ENCODE measurements around the gene B4GALT6. TPM values are rescaled to one million over a fixed set of nuclear protein-coding genes. Genes with fewer than 3 reads are reported as not detected.

The B4GALT6 gene
- total RNA-seq, 1 donor from 2014 or later = 1.8 TPM

GRCh38 chr18:31710826-31711225 lies 26.4 kb upstream of the B4GALT6 start:
- Mint-ChIP-seq H3K27me3 (ENCODE audit: insufficient read depth) (no peaks in the 10 kb centered on the region), H3K36me3 (ENCODE audit: low read depth) (no peaks in the 10 kb centered on the region), H3K4me3 (no peak overlapping the region), H3K27ac (no peak overlapping the region), H3K9me3 (no peaks in the 10 kb centered on the region), H3K4me1 (ENCODE audit: low read depth) (no peaks in the 10 kb centered on the region)
- intact Hi-C loops (cut with micrococcal nuclease) = no loop called here
- DNase-seq (ENCODE audit: low spot score) = no peak

- intact Hi-C loops (cut with micrococcal nuclease) = no loop called here
- no peaks in the 10 kb centered on the region for H3K36me3 Mint-ChIP-seq (ENCODE audit: low read depth)
- no peaks in the 10 kb centered on the region for H3K27me3 Mint-ChIP-seq (ENCODE audit: insufficient read depth)
- H3K4me3 Mint-ChIP-seq = no peak overlapping the region
- no peaks in the 10 kb centered on the region for H3K4me1 Mint-ChIP-seq (ENCODE audit: low read depth)
- DNase-seq (ENCODE audit: low spot score) = no peak
- no peaks in the 10 kb centered on the region for H3K9me3 Mint-ChIP-seq
- H3K27ac Mint-ChIP-seq = no peak overlapping the region
These were observed 23.4 kb upstream of the B4GALT6 start for GRCh38 chr18:31707815-31708214.

- DNase-seq (ENCODE audit: low spot score) = no peak
- Mint-ChIP-seq H3K27ac (no peak overlapping the region), H3K36me3 (ENCODE audit: low read depth) (no peaks in the 10 kb centered on the region), H3K4me1 (ENCODE audit: low read depth) (no peaks in the 10 kb centered on the region), H3K4me3 (no peak overlapping the region), H3K9me3 (no peaks in the 10 kb centered on the region), H3K27me3 (ENCODE audit: insufficient read depth) (no peaks in the 10 kb centered on the region)
- intact Hi-C loops (cut with micrococcal nuclease) = no loop called here
These were observed 18.1 kb upstream of the B4GALT6 start for GRCh38 chr18:31702449-31702848.

GRCh38 chr18:31701744-31702143 lies 17.4 kb upstream of the B4GALT6 start:
- intact Hi-C loops (cut with micrococcal nuclease) = no loop called here
- no peaks in the 10 kb centered on the region for H3K9me3 Mint-ChIP-seq
- H3K27ac Mint-ChIP-seq = no peak overlapping the region
- H3K27me3 Mint-ChIP-seq (ENCODE audit: insufficient read depth) = peaks cover 3% of the 10 kb centered on the region
- no peak overlapping the region for H3K4me3 Mint-ChIP-seq
- no peaks in the 10 kb centered on the region for H3K36me3 Mint-ChIP-seq (ENCODE audit: low read depth)
- DNase-seq (ENCODE audit: low spot score) = no peak
- no peaks in the 10 kb centered on the region for H3K4me1 Mint-ChIP-seq (ENCODE audit: low read depth)

- no peaks in the 10 kb centered on the region for H3K36me3 Mint-ChIP-seq (ENCODE audit: low read depth)
- no peak overlapping the region for H3K4me3 Mint-ChIP-seq
- no peaks in the 10 kb centered on the region for H3K4me1 Mint-ChIP-seq (ENCODE audit: low read depth)
- intact Hi-C loops (cut with micrococcal nuclease) = no loop called here
- no peak overlapping the region for H3K27ac Mint-ChIP-seq
- DNase-seq (ENCODE audit: low spot score) = no peak
- H3K9me3 Mint-ChIP-seq = no peaks in the 10 kb centered on the region
- H3K27me3 Mint-ChIP-seq (ENCODE audit: insufficient read depth) = peaks cover 5% of the 10 kb centered on the region
These were observed 16.6 kb upstream of the B4GALT6 start for GRCh38 chr18:31700990-31701389.

- H3K9me3 Mint-ChIP-seq = no peaks in the 10 kb centered on the region
- H3K27me3 Mint-ChIP-seq (ENCODE audit: insufficient read depth) = peaks cover 21% of the 10 kb centered on the region
- intact Hi-C loops (cut with micrococcal nuclease) = no loop called here
- H3K4me1 Mint-ChIP-seq (ENCODE audit: low read depth) = no peaks in the 10 kb centered on the region
- no peaks in the 10 kb centered on the region for H3K36me3 Mint-ChIP-seq (ENCODE audit: low read depth)
- H3K4me3 Mint-ChIP-seq = no peak overlapping the region
- DNase-seq (ENCODE audit: low spot score) = no peak
- no peak overlapping the region for H3K27ac Mint-ChIP-seq
These were observed 13.2 kb upstream of the B4GALT6 start for GRCh38 chr18:31697351-31698298.

GRCh38 chr18:31695989-31696388 lies 11.6 kb upstream of the B4GALT6 start:
- H3K27me3 Mint-ChIP-seq (ENCODE audit: insufficient read depth) = peaks cover 25% of the 10 kb centered on the region
- no peaks in the 10 kb centered on the region for H3K9me3 Mint-ChIP-seq
- no peaks in the 10 kb centered on the region for H3K4me1 Mint-ChIP-seq (ENCODE audit: low read depth)
- no peak overlapping the region for H3K27ac Mint-ChIP-seq
- no peak overlapping the region for H3K4me3 Mint-ChIP-seq
- H3K36me3 Mint-ChIP-seq (ENCODE audit: low read depth) = no peaks in the 10 kb centered on the region
- DNase-seq (ENCODE audit: low spot score) = no peak
- intact Hi-C loops (cut with micrococcal nuclease) = no loop called here

- Mint-ChIP-seq H3K4me1 (ENCODE audit: low read depth) (no peaks in the 10 kb centered on the region), H3K36me3 (ENCODE audit: low read depth) (no peaks in the 10 kb centered on the region), H3K9me3 (no peaks in the 10 kb centered on the region), H3K27ac (no peak overlapping the region), H3K27me3 (ENCODE audit: insufficient read depth) (peaks cover 28% of the 10 kb centered on the region), H3K4me3 (no peak overlapping the region)
- intact Hi-C loops (cut with micrococcal nuclease) = no loop called here
- DNase-seq (ENCODE audit: low spot score) = no peak
These were observed 9.9 kb upstream of the B4GALT6 start for GRCh38 chr18:31694297-31694696.

GRCh38 chr18:31688606-31689005 lies 4.2 kb upstream of the B4GALT6 start:
- no peak for DNase-seq (ENCODE audit: low spot score)
- Mint-ChIP-seq H3K9me3 (no peaks in the 10 kb centered on the region), H3K4me3 (no peak overlapping the region), H3K36me3 (ENCODE audit: low read depth) (no peaks in the 10 kb centered on the region), H3K27ac (no peak overlapping the region), H3K4me1 (ENCODE audit: low read depth) (peaks cover 13% of the 10 kb centered on the region), H3K27me3 (ENCODE audit: insufficient read depth) (peaks cover 38% of the 10 kb centered on the region)
- intact Hi-C loops (cut with micrococcal nuclease) = loop anchor here (10.0 kb wide), 1 partner anchor 396 kb away; no protein-coding TSS in a partner anchor

DNA sequence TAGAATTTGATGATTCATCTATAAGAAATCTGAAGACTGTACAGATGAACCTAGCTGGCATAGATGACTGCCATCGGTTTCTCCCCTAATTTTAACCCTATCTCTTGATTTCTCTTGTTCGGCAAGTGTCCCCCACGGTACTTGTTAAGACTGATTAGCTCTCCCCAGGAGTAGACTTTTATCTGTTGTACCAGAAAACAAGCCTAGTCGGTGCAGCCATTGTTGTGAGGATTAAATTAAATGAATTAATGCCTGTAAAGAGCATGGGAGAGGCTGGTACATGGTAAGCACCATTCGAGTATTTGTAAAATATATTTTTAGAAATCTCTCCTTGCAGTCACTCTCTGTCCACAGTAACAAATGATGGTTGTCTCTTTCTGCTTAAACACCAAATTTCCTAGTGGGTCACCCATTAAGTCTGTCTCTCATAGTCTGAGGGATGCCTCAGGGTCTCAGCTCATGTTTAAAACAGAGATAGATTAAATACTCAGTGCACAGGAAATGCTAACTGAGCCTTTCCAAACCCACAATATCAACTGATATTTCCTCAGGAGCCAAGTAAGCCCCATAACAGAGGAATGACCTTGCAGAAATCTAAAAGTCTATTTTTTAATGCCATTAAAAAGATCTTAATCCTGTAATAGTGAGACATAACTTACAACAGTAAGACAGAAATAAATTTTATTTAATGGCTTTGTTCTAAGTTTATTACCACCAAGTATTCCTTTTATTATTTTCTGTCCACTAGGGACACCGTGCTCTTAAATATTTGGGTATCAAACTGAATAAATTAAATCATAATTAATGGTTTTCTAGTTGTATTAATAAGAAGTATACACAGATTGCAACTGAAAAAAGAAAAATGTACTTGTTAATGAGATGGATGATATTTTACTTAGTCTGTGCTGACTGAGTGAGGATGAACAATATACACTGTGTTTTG lies 2.9 kb upstream of the B4GALT6 start:
- H3K27me3 Mint-ChIP-seq (ENCODE audit: insufficient read depth) = peaks cover 48% of the 10 kb centered on the region
- no peak for DNase-seq (ENCODE audit: low spot score)
- intact Hi-C loops (cut with micrococcal nuclease) = loop anchor here (10.0 kb wide), 1 partner anchor 398 kb away; no protein-coding TSS in a partner anchor
- peaks cover 14% of the 10 kb centered on the region for H3K4me1 Mint-ChIP-seq (ENCODE audit: low read depth)
- no peaks in the 10 kb centered on the region for H3K36me3 Mint-ChIP-seq (ENCODE audit: low read depth)
- no peak overlapping the region for H3K27ac Mint-ChIP-seq
- H3K4me3 Mint-ChIP-seq = peak overlapping the region; percentile 54
- H3K9me3 Mint-ChIP-seq = no peaks in the 10 kb centered on the region

DNA sequence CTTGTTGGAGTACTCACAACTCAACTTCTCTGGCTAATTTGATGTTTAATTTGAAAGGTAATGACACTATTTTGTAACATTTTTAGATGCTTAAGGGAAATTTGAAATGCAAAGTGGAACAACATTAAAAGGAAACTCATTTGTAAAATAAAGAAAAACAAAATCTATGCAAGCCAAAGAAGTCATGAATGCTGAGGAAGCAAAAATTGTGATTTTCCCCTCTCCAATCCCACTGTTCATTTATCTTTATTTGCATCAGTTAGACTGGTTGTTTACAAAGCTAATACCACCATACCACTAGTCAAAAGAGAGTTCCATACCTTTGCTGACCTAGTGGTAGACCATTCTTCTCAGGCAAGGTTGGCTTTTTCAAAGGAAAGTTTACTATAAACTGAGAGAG lies 2.2 kb upstream of the B4GALT6 start:
- intact Hi-C loops (cut with micrococcal nuclease) = loop anchor here (10.0 kb wide), 1 partner anchor 398 kb away; no protein-coding TSS in a partner anchor
- Mint-ChIP-seq H3K27me3 (ENCODE audit: insufficient read depth) (peaks cover 47% of the 10 kb centered on the region), H3K9me3 (no peaks in the 10 kb centered on the region), H3K27ac (no peak overlapping the region), H3K4me3 (peak overlapping the region; percentile 54), H3K36me3 (ENCODE audit: low read depth) (no peaks in the 10 kb centered on the region), H3K4me1 (ENCODE audit: low read depth) (peaks cover 14% of the 10 kb centered on the region)
- no peak for DNase-seq (ENCODE audit: low spot score)

- Mint-ChIP-seq H3K4me3 (peak overlapping the region; percentile 83), H3K27ac (peak overlapping the region; percentile 68), H3K9me3 (no peaks in the 10 kb centered on the region), H3K4me1 (ENCODE audit: low read depth) (peaks cover 14% of the 10 kb centered on the region), H3K36me3 (ENCODE audit: low read depth) (no peaks in the 10 kb centered on the region), H3K27me3 (ENCODE audit: insufficient read depth) (peaks cover 47% of the 10 kb centered on the region)
- intact Hi-C loops (cut with micrococcal nuclease) = loop anchor here (10.0 kb wide), 1 partner anchor 399 kb away; no protein-coding TSS in a partner anchor
- DNase-seq (ENCODE audit: low spot score) = peak; percentile 28
These were observed 1.0 kb upstream of the B4GALT6 start for GRCh38 chr18:31685097-31686082.
